Osteoblast (primary cell): ENCODE results near the gene SDC3. TPM values are rescaled to one million over a fixed set of nuclear protein-coding genes. Genes with fewer than 3 reads are reported as not detected.

Experiments used
- DNase-seq: peaks from one replicate; pipeline ENCODE4 v3.0.0; 2011; ENCODE audit warnings: low spot score, mixed read lengths; ENCODE audit not compliant: insufficient read length; ENCODE audit errors: missing footprints
- H2AFZ ChIP-seq: 2 replicates; pipeline ENCODE4 v1.6.0; 2011; ENCODE audit warnings: mild to moderate bottlenecking, low read length
- H3K27ac ChIP-seq: 2 replicates; pipeline ENCODE4 v1.5.1; 2011; ENCODE audit warnings: mild to moderate bottlenecking, low read depth, low read length, moderate library complexity
- H3K27me3 ChIP-seq: 2 replicates; pipeline ENCODE4 v1.6.0; 2012; ENCODE audit warnings: mild to moderate bottlenecking, control low read depth, inconsistent platforms, low read length, moderate library complexity; ENCODE audit not compliant: insufficient read depth
- H3K36me3 ChIP-seq: 2 replicates; pipeline ENCODE4 v1.5.1; 2011; ENCODE audit warnings: mild to moderate bottlenecking, low read length, control low read depth, moderate library complexity; ENCODE audit not compliant: insufficient read depth
- H3K4me1 ChIP-seq: 2 replicates; pipeline ENCODE4 v1.5.1; 2011; ENCODE audit warnings: mild to moderate bottlenecking, low read length, control low read depth, moderate library complexity; ENCODE audit not compliant: insufficient read depth
- H3K4me2 ChIP-seq: 2 replicates; pipeline ENCODE4 v1.6.0; 2011; ENCODE audit warnings: mild to moderate bottlenecking, low read length; ENCODE audit not compliant: insufficient read depth
- H3K4me3 ChIP-seq: fragments of 200-600 bp; sonication (generic); 3 replicates; pipeline ENCODE4 v1.5.1; 2012; ENCODE audit warnings: mild to moderate bottlenecking, low read length, inconsistent platforms; ENCODE audit not compliant: insufficient read depth
- H3K79me2 ChIP-seq: 2 replicates; pipeline ENCODE4 v1.6.0; 2012; ENCODE audit warnings: mild to moderate bottlenecking, low read length, control low read depth, inconsistent platforms; ENCODE audit not compliant: insufficient read depth
- H3K9me3 ChIP-seq: 2 replicates; pipeline ENCODE4 v1.5.1; 2011; ENCODE audit warnings: low read depth, low read length, control low read depth
- H4K20me1 ChIP-seq: 2 replicates; pipeline ENCODE4 v1.6.0; 2012; ENCODE audit warnings: mild to moderate bottlenecking, low read length, control low read depth; ENCODE audit not compliant: insufficient read depth
- CTCF ChIP-seq: IDR thresholded peaks from 2 replicates; pipeline ENCODE4 v1.5.1; 2011; ENCODE audit warnings: mild to moderate bottlenecking, low read depth, low read length, moderate library complexity; ENCODE audit errors: extremely low read depth
- total RNA-seq: library from RNA; depleted of rRNA; stranded (reverse); fragments of >200 nt; gene quantifications from 2 replicates; pipeline ENCODE4 v1.2.3, GENCODE V29; 2012

Gene SDC3
- total RNA-seq, 1 donor: 39.8 TPM

DNA sequence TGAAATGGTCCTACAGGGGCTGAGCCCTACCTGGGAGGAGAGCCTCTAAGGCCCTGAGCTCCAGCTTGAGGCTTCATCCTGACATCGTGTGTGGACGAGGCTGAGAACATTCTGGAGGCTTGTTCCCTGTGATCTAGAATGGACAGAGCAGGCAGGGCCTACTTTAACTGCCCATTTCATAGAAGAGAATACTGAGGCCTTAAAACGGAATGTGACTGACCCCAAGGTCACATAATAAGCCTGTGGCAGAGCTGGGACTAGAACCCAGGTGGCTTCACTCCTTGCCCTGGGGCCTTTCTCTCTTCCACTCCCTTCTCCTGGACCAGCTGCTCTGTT lies 6.0 kb upstream of the SDC3 start:
- TF ChIP-seq CTCF: no peak
- peak; percentile 78 for DNase-seq
- Histone ChIP-seq H3K4me3 (no peak overlapping the region), H3K4me2 (no peak overlapping the region), H3K27me3 (no peaks in the 10 kb centered on the region), H2AFZ (no peak overlapping the region), H4K20me1 (no peaks in the 10 kb centered on the region), H3K36me3 (no peaks in the 10 kb centered on the region), H3K27ac (no peak overlapping the region), H3K9me3 (no peaks in the 10 kb centered on the region), H3K79me2 (no peaks in the 10 kb centered on the region), H3K4me1 (peaks cover 2% of the 10 kb centered on the region)

DNA sequence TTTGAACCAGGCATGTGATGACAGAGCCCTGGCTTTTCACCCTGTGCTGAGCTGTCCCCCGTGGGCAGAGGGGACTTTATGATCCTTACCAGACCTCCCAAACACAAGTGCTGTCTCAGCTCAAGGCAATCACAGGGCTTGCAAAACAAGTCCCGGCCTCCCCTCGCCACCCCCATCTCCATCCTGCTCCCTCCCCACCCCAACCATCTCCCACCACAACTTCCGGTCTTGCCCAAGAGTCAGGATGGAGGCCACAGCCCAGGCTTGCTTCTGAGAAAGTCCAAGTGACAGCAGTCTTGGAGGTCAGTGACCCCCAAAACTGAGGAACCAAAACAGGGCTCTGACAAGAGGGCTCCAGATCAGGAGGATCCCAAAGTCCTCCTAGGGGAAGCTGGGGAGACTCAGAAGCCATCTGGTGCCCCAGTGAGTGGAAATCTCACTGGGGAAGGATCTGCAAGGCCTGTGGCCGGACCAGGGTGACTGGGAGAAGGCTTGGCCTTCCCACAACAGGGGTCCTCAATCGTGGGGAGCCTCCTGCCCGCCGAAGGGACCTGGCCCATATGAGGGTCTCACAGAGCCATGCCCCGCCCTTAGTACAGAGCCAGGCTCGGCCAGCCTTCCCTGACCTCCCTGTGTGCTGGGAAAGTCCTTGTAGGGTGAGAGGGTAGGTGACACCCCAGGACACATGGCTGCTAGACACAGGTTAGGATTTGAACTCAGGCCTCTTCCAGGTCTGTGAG lies 4.5 kb upstream of the SDC3 start:
- H3K4me3 ChIP-seq: no peak overlapping the region
- TF ChIP-seq CTCF: no peak
- H2AFZ ChIP-seq: peak overlapping the region; percentile 56
- peak; percentile 30 for DNase-seq
- no peaks in the 10 kb centered on the region for H4K20me1 ChIP-seq
- no peaks in the 10 kb centered on the region for H3K9me3 ChIP-seq
- no peaks in the 10 kb centered on the region for H3K27me3 ChIP-seq
- no peaks in the 10 kb centered on the region for H3K4me1 ChIP-seq
- no peak overlapping the region for H3K4me2 ChIP-seq
- H3K27ac ChIP-seq: no peak overlapping the region
- H3K79me2 ChIP-seq: no peaks in the 10 kb centered on the region
- no peaks in the 10 kb centered on the region for H3K36me3 ChIP-seq

DNA sequence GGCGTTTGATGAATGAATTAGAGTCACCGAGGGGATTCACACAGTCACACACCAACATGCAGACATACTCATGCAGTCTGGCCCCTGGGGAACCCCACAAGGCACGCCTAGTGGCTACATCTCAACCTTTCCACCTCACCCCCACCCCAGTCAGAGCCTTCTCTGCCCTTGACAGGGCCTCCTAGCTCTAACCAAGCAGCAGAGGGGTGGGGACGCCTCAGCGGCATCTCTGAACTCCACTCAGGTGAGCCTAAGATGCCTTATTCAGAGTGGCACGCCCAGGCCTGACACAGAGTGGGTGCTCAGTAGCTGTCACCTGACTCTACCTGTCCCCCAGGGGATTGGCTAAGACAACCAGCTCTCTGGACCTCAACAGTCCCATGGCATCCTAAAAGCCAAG lies 3.7 kb upstream of the SDC3 start:
- Histone ChIP-seq H4K20me1 (peaks cover 3% of the 10 kb centered on the region), H3K27me3 (no peaks in the 10 kb centered on the region), H3K79me2 (peaks cover 5% of the 10 kb centered on the region), H3K4me3 (no peak overlapping the region), H3K27ac (no peak overlapping the region), H3K36me3 (no peaks in the 10 kb centered on the region), H3K4me2 (no peak overlapping the region), H3K4me1 (no peaks in the 10 kb centered on the region), H3K9me3 (no peaks in the 10 kb centered on the region), H2AFZ (no peak overlapping the region)
- DNase-seq: no peak
- no peak for TF ChIP-seq CTCF

DNA sequence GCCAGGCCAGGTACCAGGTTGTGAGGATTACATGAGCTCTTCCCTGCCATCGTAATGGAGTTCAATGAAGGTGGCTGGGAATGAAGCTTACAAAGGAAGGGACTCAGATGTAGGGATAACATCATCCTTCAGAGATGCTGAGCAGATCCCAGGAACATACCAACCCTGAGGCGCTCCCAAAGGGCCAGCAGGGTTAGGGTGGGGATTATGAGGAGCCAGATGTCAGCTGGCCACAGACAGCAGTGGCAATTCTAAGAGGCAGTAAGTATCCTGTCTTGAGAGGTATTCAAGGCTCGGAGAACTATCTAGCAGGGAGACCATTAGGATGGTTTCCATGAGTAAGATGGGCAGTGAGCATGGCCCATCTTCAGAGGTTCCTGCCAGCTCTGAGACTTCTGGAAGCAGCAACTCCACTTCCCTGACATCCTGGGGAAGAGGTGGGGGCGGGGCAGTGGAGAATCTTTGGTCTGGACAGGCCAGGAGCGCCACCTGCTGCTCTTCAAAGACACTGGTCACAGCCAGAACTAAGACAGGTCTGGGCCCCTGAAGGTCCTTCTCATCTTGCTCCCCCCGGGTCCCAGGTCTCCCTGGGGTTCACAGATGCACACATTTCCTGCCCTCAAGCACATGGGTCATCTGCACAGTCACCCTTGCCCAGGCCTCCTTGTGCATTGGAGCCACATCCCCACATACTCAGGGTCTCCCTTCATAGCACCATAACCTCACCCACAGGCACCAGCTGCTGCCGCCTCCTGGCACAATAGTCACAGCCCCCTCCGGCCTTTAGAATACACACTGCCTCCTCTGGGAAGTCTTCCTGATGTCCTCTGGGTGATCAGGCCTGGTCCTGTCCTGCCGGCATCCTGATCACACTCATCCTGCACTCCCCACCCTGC lies 2.7 kb upstream of the SDC3 start:
- Histone ChIP-seq H3K4me3 (no peak overlapping the region), H3K79me2 (peaks cover 5% of the 10 kb centered on the region), H3K9me3 (no peaks in the 10 kb centered on the region), H2AFZ (no peak overlapping the region), H3K4me1 (no peaks in the 10 kb centered on the region), H3K4me2 (no peak overlapping the region), H4K20me1 (peaks cover 7% of the 10 kb centered on the region), H3K27me3 (no peaks in the 10 kb centered on the region), H3K27ac (no peak overlapping the region), H3K36me3 (no peaks in the 10 kb centered on the region)
- DNase-seq: peak; percentile 99
- peak; percentile 89 for TF ChIP-seq CTCF
